ENCODE data around the gene CTNND1. TPM values are rescaled to one million over a fixed set of nuclear protein-coding genes. Genes with fewer than 3 reads are reported as not detected.

Gene CTNND1
- total and polyA plus RNA-seq, 10 of the 15 experiments (the other 5 are each of a cell fraction or from before 2014, with no cell fraction given) = 4.7 to 70.0 (median 30.0) TPM

- TF ChIP-seq STAT1 (conservative IDR thresholded peaks at IDR 0.05) (no peak), BACH1 (IDR thresholded peaks at IDR 0.05; ENCODE audit: borderline replicate concordance) (no peak), MEF2A (IDR thresholded peaks at IDR 0.05; ENCODE audit: insufficient read depth, low read depth, low read length) (0 out of 2 replicates have a peak, but pooled peaks have one; percentile 19), NBN (IDR thresholded peaks at IDR 0.05) (peak; percentile 86), CEBPB (IDR thresholded peaks at IDR 0.05; ENCODE audit: borderline replicate concordance in 1 of 2, low read depth in 2 of 2, low read length in 2 of 2) (peak in 1 of 2 experiments; percentile 38; a peak in 1 of 4 replicates), SMAD5 (IDR thresholded peaks at IDR 0.05; ENCODE audit: low read depth) (no peak), ZSCAN29 (IDR thresholded peaks at IDR 0.05) (no peak), PML (IDR thresholded peaks at IDR 0.05; ENCODE audit: low read length) (peak; percentile 73), CREB1 (IDR thresholded peaks at IDR 0.05; ENCODE audit: low read depth) (peak; percentile 85), CHD2 (IDR thresholded peaks at IDR 0.05; ENCODE audit: borderline replicate concordance, low read depth, low read length) (no peak), MLLT1 (IDR thresholded peaks at IDR 0.05) (peak; percentile 86), RUNX3 (IDR thresholded peaks at IDR 0.05; ENCODE audit: low read length) (peak; percentile 99), ZNF622 (IDR thresholded peaks at IDR 0.05) (no peak), CREM (IDR thresholded peaks at IDR 0.05; ENCODE audit: low read depth) (peak; percentile 87), ETV6 (conservative IDR thresholded peaks at IDR 0.05 in 1 of 2, IDR thresholded peaks at IDR 0.05 in 1 of 2; ENCODE audit: borderline replicate concordance in 1 of 2, low read depth in 1 of 2) (peak in 1 of 2 experiments; percentile 85; a peak in 2 of 4 replicates), ZNF274 (IDR thresholded peaks at IDR 0.05; ENCODE audit: insufficient read depth, insufficient read length) (no peak), MTA2 (IDR thresholded peaks at IDR 0.05; ENCODE audit: low read depth) (peak; percentile 80), EED (IDR thresholded peaks at IDR 0.05; ENCODE audit: low read depth) (peak; percentile 75; the same call in 1 of the 2 replicates), PKNOX1 (IDR thresholded peaks at IDR 0.05) (peak; percentile 70), NR2F1 (conservative IDR thresholded peaks at IDR 0.05) (no peak)
Measured at GRCh38 chr11:57792060-57792541, 30.5 kb downstream of the CTNND1 start (continued).

All from GM12878 (cell line).